Fibroblast of skin of right biceps (primary cell): ENCODE measurements around the gene CPT1C.

Experiments
- DNase-seq: peaks from one replicate; pipeline ENCODE4 v3.0.0-alpha.2; 2013

Gene CPT1C

DNA sequence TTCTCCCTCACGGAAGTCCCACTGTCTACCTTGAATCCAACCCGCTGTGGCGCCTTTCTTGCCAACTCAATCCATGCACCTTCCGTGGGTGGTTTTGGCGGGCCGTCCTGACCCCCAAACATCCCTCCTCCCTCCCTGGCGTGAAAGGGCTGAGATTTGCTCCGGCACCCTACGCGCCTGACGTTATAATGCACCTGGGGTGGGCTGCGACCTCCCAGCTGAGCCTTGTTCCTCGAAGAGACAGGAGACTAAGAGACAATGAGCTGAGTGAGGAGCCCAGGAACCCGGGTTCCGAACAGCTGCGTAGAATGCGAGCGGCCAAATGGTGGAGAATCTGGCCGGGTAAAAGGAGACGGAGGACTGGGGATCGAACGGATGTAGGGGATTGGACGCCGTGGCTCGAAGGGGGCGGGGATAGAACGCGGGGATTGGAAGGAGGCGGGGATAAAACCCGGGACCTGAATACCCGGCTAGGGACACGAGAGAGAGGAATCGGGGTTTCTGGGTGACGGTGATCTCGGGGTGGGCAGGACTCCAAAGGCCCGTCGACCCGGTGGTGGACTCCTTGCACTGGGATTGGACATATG, at the start of gene CPT1C:
CPT1C (plus strand) TSS at position 461 of the 587 bp plus-strand sequence. CDS start 1,137 bp downstream, outside the sequence.
- peak; percentile 85 for DNase-seq

DNA sequence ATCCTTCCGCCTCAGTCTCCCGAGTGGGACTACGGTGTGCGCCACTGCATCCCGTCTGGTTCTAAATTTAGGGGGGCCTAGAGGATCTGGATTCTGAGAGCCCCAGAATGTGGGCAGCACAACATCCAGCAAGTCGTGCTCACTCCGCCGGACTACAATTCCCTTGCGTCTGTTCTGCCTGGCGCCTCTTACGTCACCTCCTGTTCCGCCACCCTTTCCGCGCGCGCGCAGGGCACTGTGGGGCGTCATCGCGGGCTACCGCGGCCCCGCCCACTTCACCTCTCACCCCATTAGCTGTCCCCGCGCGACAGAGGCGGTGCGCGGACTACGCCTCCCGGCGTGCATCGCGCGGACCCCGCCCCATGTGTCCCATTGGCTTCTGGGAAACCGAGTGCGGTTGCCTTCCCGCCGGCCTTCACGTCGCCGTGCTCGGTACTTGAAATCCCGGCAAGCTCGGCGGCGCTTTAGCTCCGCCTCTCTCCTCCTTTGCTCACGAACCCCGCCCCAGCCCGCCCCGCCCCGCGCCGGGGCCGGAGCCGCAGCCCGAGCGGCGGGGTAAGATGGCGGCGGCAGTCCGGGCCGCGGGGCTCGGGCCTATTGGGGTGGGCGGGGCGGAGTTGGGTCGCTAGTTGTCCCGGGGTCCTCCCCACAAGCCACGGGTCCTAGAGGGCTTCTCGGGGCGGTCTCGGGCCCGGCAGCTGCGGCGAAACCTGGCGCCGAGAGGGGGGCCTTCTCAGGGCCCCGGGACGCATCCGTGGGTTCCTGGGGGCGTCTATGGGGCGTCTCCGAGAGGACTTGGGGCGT, 49.0 kb upstream of the CPT1C start, which contains the start of gene SCAF1:
SCAF1 (plus strand) TSS at position 522 of the 804 bp plus-strand sequence. CDS start 2,818 bp downstream, outside the sequence.
- DNase-seq, result peak; percentile 100

DNA sequence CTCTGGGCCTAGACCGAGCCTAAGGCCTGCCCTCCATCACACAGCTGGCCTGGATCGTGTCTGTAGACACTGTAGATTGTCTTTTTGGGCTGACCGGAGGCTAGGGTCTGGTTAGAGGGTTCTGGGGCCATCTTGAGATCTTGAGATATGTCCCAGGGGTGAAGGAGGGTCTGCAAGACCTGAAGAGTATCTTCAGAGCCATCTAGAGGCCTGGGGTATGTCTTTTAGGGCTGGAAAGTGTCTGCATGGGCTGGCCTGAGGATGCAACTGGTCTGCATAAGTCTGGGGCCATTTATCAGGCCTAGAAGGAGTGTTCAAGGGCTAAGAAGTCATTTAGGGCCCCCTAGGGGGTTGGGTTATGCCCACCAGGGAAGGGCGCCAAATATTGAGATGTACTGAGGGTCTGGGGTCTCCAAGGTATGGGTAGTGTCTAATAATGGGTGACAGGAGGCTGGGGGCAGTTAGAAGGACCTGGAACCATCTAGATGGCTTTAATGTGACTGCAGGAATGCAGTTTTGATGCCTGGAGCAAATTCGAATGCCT, 48.4 kb upstream of the CPT1C start:
- DNase-seq, result no peak

DNA sequence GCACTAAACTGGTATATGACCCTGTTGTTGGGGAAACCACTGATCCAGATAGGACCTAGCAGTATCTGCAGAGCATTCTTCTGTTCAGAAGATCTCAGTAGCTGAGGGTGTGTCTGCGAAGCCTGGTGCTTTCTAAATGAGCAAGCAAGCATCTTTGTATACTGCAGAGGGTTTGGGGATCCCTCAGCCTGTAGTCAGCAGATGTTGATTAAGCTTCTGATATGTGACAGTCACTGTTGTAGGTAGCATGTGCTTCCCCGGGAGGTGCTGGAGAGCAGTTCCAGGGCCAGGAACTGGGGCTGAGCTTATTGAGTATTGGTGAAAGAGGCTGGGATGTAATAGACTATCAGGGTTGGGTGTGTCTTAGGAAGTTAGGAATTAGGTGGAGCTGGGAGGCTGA, 47.5 kb upstream of the CPT1C start:
- no peak for DNase-seq

DNA sequence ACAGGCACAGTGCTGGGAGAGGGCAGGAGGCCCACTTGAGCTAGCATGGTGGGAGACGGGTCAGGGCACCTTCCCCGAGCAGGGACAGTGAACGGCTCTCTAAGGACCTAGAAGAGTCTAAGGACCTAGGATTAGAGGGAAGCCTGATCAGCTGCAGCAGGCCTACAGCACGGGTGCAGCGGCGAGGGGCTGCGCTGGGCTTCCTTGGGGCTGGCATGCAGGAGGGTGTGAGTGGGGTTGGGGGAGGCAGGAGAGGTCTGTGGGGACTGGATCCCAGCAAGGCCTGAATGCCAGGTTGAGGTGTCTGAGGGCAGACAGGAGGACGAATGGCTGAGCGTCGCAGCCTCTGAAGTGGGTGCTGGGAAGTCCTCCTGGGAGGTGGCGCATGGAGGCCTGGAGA, 45.3 kb upstream of the CPT1C start:
- DNase-seq, result no peak

DNA sequence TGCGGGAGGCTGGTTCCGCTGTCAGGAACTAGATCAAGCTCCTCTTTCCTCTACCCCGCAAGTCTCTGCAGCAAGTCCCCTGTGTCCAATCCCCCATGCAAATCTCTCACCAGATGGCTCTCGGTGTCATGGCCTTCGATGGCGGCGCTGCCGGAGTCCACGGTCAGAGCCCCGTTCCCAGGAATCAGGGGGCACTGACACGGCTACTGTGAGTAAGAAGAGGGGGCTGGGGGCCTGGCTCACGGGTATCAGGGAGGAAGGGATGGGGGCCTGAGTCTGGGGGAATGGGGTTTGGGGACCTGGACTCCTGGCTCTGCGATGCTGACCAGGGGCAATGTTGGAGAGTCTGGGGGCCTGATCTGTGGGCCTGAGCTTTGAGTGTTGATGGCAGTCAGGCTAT, 44.9 kb upstream of the CPT1C start:
- no peak for DNase-seq

DNA sequence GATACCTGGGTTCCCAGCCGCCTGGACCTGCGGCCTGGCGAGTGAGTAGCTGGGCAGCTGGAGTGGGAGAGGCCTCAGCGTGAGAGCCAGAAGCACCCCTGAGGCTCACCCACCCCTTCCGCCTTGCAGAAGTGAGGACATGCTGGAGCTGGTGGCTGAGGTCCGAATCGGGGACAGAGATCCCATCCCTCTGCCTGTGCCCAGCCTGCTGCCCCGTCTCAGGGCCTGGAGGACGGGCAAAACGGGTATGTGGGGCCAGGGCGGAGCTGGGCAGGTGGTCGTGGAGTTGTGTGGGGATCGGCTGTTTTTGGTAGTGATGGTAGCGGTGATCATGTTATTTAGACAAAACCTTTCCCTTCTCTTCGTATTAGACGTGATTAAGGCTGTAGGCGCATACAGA, 44.3 kb upstream of the CPT1C start:
- no peak for DNase-seq

DNA sequence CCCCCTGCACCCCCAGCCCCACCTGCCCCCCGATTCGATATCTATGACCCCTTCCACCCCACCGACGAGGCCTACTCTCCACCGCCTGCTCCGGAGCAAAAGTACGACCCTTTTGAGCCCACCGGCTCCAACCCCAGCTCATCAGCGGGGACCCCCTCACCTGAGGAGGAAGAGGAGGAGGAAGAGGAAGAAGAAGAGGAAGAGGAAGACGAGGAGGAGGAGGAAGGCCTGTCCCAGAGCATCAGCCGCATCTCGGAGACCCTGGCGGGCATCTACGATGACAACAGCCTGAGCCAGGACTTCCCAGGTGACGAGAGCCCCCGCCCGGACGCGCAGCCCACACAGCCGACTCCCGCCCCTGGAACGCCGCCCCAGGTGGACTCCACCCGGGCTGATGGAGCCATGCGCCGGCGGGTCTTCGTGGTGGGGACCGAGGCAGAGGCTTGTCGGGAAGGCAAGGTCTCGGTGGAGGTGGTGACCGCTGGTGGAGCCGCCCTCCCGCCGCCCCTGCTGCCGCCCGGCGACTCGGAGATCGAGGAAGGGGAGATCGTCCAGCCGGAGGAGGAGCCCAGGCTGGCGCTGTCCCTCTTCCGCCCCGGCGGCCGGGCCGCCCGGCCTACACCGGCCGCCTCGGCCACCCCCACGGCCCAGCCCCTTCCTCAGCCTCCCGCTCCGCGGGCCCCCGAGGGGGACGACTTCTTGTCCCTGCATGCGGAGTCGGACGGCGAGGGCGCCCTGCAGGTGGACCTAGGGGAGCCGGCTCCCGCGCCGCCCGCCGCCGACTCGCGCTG, 39.7 kb upstream of the CPT1C start:
- DNase-seq, result no peak

DNA sequence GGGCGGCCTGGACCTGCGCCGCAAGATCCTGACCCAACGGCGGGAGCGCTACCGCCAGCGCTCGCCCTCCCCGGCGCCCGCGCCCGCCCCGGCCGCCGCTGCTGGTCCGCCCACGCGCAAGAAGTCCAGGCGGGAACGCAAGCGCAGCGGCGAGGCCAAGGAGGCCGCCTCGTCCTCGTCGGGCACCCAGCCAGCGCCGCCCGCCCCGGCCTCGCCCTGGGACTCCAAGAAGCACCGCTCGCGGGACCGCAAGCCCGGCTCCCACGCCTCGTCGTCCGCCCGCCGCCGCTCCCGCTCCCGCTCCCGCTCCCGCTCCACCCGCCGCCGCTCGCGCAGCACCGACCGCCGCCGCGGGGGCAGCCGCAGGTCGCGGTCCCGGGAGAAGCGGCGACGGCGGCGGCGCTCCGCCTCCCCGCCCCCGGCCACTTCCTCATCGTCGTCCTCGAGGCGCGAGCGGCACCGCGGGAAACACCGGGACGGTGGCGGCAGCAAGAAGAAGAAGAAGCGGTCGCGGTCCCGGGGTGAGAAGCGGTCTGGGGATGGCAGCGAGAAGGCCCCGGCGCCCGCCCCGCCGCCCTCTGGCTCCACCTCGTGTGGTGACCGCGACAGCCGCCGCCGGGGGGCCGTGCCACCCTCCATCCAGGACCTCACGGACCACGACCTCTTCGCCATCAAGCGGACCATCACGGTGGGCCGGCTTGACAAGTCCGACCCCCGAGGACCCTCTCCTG, 38.9 kb upstream of the CPT1C start:
- DNase-seq, result no peak

DNA sequence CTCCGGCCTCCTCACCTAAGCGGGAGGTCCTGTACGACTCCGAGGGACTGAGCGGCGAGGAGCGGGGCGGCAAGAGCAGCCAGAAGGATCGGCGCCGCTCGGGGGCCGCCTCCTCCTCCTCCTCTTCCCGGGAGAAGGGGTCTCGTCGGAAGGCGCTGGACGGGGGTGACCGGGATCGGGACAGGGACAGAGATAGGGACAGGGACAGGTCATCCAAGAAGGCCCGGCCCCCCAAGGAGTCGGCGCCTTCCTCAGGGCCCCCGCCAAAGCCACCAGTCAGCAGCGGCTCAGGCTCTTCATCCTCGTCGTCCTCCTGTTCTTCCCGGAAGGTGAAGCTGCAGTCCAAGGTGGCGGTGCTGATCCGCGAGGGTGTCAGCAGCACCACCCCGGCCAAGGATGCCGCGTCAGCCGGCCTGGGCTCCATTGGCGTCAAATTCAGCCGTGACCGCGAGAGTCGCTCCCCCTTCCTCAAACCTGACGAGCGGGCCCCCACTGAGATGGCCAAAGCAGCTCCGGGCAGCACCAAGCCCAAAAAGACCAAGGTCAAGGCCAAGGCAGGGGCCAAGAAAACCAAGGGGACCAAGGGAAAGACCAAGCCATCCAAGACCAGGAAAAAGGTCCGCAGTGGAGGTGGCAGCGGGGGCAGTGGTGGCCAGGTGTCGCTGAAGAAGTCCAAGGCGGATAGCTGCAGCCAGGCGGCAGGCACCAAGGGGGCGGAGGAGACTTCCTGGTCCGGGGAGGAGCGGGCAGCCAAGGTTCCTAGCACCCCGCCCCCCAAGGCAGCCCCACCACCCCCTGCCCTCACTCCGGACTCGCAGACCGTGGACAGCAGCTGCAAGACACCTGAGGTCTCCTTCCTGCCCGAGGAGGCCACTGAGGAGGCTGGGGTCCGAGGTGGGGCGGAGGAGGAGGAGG, 38.1 kb upstream of the CPT1C start:
- no peak for DNase-seq

DNA sequence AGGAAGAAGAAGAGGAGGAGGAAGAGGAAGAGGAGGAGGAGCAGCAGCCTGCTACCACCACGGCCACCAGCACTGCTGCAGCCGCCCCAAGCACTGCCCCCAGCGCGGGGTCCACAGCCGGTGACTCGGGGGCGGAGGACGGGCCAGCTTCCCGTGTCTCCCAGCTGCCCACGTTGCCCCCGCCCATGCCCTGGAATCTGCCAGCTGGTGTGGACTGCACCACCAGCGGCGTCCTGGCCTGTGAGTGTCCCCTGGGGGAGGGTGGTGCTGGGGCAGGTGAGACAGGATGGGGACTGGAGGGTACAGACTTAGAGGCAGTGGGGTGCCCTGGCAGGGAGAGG, 37.5 kb upstream of the CPT1C start:
- DNase-seq, result no peak

DNA sequence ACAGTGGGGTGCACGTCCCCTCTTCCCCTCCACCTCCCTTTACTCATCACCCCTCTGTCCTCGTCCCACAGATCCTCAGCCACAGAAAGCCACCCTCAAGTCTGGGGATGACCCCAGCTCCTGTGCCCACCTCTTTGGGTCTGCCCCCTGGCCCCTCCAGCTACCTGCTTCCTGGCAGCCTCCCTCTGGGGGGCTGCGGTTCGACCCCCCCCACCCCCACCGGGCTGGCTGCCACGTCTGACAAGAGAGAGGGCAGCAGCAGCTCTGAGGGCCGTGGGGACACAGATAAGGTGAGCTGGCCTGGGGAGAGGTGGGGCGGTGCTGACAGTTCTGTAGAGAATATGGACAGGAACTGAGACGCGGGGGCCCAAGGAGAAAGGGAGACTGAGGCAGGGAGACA, 36.3 kb upstream of the CPT1C start:
- no peak for DNase-seq

DNA sequence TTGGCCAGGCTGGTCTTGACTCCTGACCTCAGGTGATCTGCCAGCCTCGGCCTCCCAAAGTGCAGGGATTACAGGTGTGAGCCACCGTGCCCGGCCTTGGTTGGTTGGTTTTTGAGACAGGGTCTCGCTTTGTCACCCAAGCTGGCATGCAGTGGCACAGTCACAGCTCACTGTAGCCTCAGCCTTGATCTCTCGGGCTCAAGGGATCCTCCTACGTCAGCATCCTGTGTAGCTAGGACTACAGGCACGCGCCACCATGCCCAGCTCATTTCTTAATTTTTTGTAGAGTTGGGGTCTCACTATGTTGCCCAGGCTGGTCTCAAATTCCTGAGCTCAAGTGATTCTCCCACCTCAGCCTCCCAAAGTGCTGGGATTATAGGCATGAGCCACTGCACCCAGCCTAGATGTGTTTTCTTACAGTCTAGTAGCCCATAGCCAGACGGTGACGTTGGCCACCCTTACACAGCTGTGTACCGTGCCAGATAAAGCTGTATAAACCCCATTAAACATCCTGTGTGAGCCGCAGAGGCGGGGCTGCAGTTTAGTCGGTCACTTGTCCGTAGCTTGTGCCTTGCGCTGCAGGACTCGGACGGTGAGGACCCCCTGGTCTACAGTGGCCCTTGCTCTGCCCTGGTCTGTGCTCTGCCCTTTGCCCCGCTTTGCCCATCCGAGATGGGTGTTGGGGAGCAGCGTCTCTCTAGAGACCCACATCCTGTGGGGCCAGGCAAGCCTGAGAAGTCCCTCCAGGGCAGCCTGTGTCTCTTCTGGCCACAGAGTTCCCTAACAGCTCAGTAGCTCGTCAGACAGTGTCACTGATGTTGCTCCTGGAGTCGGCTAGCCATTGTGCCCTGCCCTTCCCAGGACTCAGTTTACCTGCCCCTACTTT, 35.1 kb upstream of the CPT1C start:
- no peak for DNase-seq

DNA sequence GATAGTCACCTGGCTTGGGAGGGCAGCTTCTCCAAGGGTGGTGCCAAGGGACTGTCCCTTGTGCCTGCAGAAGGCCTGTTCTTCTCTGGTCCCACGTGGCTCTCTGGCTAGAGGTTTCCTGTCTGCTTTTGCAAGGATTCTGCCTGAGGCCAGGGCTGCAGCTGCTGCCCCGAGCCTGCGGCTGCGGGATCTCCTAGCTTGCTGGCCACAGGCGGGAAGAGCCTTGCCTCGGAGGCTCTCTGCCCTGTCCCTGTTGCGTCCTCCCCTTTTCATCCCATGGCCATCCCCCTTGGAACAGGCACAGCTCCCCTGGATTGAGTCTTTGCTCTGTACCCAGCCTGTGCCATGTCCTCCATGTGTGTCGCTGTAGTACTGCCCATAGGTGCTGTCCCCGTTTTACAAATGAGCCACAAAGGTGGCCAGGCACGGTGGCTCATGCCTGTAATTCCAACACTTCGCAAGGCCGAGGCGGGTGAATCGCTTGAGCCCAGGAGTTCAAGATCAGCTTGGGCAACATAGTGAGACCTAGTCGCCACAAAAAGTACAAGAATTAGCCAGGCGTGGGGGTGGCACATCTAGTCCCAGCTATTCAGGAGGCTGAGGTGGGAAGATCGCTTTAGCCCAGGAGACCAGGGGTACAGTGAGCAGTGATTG, 34.3 kb upstream of the CPT1C start:
- DNase-seq, result no peak

DNA sequence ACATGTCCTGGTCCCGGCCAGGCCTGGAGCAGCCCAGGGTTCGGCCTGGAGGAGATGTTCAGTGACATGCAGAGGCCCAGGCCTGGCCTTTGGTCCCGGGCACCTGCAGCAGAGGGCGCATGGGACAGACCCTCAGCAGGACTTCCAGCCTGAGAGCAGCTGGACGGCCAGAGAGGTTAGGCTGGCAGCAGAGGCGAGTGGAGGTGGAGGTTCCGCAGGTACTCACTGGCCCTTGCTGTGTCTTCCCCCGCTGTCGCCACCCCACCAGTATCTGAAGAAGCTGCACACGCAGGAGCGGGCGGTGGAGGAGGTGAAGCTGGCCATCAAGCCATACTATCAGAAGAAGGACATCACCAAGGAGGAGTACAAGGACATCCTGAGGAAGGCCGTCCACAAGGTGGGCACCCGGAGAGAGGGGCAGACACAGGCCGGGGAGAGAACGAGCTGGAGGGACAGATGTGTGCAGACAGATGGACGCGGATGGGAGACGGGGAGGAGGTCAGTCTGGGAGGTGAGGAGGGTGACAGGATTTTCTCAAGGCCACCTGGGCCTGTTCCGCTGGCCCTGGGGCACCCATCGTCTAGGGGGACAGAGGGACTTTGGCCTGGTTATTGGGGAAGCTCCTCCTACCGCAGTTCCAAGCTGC, 33.3 kb upstream of the CPT1C start:
- DNase-seq, result no peak

DNA sequence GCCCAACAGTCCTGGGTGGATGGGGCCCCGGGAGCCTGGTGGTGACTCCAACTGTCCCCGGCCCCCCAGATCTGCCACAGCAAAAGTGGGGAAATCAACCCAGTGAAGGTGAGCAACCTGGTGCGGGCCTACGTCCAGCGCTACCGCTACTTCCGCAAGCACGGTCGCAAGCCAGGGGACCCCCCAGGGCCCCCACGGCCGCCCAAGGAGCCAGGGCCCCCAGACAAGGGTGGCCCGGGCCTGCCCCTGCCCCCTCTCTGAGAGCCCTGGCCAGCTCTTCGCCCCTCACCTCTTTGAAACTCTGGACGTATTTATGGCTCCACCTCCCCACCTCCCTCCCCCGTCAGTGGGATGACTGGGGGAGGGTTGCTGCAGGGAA, 32.8 kb upstream of the CPT1C start:
- no peak for DNase-seq

DNA sequence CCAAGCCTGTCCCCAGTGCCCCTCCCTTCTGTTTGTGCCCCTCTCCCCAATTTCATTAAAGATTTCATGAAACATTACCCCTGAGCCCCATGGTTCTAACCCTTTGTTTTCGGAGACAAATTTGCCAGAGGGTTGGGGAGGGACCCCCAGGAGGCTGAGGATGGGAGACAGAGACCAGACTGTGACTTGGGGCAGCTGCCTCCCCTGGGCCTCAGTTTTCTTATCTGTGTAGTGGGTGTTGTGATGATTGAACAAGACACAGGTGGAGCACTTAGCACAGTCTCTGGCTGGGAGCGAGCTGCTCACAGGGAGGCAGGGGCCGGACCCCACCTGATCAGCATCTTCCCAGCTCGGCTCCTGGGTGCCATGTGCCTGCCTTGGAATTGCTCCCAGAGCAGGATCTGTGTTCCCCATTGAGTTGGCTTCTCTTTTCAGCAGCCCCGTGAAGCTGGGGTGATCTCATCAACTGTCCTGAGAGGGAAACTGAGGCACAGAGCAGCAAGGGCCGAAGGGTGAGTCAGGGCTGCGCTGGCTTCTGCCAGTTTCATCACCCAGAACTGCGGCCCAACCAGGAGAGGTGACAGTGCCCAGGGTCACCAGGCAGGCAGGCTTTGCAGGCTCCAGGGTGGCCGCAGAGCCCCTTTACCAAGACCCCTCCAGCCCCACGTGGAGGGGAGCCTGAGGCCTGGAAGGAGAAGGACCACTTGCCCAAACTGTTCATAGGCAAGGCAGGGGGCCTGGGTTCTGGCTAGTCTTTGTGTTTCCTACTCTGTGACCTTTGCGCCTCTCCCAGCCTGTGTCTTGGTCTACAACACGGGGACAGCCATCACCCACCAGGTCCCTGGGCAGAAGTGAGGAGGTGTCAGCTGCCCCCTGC, 32.1 kb upstream of the CPT1C start:
- no peak for DNase-seq

DNA sequence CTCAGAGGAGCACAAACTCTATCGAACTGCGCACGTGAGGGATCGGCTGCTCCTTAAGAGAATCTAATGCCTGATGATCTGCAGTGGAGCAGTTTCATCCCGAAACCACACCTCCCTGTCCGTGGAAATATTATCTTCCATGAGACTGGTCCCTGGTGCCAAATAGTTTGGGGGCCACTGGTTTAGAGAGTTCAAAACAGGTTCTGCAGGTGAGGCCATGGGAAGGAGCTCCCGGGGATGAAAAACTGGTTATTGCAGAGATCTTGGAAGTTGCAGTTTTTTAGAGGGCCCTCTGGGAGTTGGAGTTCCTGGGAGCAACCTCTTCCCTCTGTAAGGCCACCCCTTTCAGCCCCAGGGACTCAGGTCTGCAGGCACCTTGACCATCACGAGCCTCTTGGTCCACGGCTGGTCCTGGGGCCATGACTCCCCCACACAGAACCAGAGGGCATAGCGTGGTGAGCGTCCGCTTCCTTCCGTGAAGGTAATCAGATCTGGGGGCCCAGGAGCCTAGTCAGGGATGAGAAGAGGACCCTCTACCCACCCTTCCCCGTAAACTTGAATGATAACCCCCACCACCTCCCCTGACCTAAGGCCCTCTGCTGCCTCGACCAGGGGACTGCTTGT, 30.5 kb upstream of the CPT1C start:
- no peak for DNase-seq
